ENCODE results near the gene RAVER2.
"Not testable (repeated sequence)": the region's sequence is repeated elsewhere in the genome, so short reads cannot be mapped to it uniquely, and the experiment has no call there.

The RAVER2 gene

DNA sequence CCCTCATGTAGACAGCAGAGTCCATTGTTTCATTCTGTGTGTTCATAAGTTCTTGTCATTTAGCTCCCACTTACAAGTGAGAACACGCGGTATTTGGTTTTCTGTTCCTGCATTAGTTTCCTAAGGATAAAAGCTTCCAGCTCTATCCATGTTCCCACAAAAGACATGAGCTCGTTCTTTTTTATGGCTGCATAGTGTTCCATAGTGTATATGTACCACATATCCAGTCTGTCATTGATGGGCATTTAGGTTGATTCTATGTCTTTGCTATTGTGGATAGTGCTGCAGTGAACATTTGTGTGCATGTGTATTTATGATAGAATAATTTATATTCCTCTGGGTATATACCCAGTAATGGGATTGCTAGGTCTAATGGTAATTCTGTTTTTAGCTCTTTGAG is 75.7 kb downstream of the RAVER2 start:
- not testable (repeated sequence) for DNase-seq

DNA sequence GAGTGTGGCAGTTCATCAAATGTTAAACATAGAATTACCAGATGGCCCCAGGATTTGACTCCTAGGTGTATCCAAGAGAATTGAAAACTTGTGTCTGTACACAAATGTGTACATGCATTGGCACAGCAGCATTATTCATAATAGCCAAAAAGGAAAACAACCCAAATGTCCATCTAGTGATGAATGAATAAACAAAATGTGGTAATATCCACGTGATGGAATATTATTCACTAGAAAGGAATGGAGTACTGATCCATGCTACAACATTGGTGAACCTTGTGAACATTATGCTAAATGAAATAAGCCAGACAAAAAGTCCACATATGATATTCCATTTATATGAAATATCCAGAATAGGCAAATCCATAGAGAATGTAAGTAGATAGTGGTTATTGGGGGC is 77.7 kb downstream of the RAVER2 start:
- no peak for DNase-seq

- DNase-seq = peak; percentile 73
Measured at GRCh38 chr1:64823691-64824476, 79.0 kb downstream of the RAVER2 start.

DNA sequence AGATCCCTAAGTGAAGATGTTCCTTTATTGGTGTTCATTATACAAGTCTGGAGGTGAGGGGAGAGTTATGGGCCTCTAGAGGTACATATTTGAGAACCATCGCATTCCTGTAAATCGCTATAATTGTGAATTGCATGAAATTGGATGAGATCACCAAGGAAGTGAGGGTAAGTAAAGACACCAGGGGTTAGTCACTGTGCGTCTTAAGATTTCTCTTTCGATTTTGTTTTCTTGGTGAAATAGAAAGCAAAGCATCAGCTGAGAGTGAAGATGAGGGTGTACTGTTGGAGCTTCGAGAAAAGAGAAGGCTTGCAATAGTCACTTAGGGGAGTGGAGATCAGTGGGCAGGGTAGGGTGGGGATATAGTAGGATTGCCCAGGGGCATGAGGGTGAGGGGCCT is 82.1 kb downstream of the RAVER2 start:
- DNase-seq = peak; percentile 22

DNA sequence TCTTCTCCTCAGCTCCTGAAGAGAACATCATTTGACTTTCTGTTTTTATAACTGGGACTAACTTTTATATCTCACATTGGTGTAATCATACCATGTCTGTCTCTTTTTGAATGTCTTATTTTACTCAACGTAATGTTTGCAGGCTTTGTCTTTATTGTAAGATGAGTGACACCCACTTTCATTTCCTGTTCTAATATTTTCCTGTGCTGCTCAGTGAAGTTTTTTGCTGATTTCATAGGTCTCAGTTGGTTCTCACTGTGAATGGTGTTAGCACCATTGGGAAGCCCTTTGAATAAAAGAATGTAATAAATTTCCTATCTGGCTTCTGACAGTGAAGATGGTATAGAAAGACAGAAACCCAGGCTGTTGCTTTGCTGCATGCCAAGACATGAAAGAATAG is 84.0 kb downstream of the RAVER2 start:
- DNase-seq = no peak

GRCh38 chr1:64829411-64830029 is 84.6 kb downstream of the RAVER2 start:
- DNase-seq = no peak

DNA sequence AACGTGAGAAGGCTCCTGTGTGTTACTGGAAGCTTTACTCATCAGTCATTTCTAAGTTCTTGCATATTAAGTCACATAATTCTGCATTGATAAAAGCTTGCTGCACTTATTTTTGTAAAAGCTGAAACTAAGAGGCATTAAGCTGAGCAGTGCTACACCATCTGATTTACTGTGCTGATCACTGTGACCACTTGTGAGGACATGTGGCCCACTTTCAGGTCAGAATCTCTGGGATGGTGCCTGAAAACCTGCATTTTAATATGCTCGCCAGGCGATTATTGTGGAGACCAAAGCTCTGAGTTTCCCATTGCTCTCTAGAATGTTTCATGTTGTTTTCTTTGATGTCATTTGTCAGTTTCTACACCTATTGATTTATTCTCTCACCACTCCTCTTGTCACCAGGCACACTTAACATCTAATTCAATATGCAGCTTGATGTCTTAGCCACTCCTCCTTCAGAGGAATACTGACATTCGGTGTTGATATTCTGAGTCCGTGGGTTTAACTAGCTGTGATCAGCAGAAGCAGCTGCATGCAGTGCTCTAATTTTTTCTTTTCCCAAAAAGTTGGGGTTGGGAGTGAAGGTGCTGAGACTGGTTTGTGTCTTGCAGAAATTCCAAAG is 85.3 kb downstream of the RAVER2 start:
- DNase-seq = no peak

GRCh38 chr1:64834734-64835133 is 89.9 kb downstream of the RAVER2 start:
- DNase-seq = peak; percentile 43

- DNase-seq = peak; percentile 5
Measured at GRCh38 chr1:64836802-64837201, 91.9 kb downstream of the RAVER2 start.

DNA sequence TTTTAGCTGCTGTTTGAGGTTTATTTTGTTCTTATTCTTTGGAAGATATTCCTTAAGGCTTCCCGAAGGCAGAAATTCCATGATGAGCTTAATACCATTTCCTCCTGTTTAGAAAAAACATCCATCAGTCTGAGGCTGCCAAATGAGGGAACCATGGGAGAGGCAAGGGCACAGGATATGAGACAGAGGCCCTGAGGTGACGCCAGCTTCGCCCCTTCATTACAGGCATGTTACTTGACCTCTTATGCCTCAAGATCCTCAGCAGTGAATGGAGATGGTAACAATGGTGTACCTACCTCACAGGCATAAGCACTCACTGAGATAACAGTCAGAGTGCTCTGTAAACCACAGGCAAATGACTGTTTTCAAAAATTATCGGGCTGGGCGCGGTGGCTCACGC is 93.6 kb downstream of the RAVER2 start:
- DNase-seq = no peak

- DNase-seq = no peak
Measured at GRCh38 chr1:64839261-64839660, 94.4 kb downstream of the RAVER2 start.

- no peak for DNase-seq
Measured at GRCh38 chr1:64839732-64840405, 95.0 kb downstream of the RAVER2 start.

DNA sequence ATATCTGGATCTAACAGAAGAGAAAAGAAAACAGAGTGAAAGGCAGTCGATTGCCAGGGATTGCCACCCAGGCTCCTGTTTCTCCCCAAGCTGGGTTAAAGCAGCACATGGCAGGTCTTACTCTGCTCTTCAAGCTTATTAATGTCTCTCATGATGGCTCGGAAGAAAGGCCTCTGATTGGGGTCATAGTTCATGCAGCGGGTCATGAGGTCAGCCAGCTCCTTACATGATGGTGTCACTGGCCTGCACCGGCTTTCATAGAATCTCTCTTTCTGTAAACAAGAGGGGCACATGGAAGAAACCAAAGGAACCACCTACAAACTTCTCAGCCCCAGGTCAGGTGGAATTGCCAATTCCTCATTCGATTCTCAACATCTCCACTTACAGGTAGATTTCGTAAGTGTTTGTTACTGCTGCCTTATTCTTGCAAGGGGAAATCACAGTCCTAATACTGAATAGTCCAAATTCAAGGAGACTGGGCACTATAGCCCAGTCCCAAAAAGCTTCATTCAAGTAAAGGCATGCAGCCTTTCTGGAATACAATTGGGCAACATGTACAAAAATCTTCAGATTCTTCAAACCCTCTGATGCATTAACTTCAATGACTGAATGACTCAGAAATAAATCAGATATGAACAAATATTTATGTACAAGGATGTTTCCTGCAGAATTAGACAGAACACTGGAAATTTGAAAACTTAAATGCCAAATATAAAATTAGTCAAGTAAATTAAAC is 96.6 kb downstream of the RAVER2 start:
- no peak for DNase-seq

DNA sequence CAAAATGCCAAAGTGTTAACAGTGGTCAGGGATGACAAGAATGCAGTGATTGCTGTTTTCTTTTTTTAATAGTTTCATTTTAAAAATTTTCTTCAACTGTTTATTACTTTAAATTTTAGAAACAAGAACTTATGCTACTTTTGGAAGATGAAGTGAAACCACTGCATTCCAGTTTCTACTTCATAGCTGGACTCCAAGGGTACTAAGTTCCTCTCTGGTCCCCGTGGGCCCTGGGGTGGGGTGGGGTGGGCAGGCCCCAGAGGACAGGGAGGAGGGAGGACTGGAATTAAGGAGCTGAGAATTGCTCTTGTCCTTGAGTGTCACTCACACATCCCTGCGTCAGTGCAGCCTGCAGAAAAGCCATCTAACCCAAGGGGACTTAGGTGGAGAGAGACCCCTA is 97.3 kb downstream of the RAVER2 start:
- no peak for DNase-seq

DNA sequence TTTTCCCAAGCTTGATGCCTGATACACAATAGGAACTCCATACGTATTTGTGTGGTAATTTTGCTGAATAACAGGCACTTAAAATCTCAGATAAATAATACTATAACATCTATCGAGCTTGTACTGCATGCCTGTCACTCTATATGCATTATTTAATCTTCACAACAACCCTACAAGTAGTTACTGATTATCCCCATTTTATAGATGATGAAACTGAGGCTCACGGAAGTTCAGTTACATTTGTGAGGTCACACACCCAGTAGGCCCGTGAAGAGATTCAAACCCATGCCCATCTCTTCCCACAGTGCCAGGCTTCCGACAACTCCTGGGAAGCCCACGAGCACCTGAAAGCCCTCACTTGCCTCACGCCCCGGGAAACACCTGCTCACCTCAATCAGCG is 98.8 kb downstream of the RAVER2 start:
- DNase-seq = no peak

GRCh38 chr1:64844175-64844574 is 99.3 kb downstream of the RAVER2 start:
- no peak for DNase-seq

- DNase-seq = no peak
Measured at GRCh38 chr1:64844609-64845008, 99.7 kb downstream of the RAVER2 start.

GRCh38 chr1:64845831-64846425 is 101.1 kb downstream of the RAVER2 start:
- DNase-seq = no peak

- DNase-seq = no peak
Measured at GRCh38 chr1:64846573-64847430, 101.9 kb downstream of the RAVER2 start.

DNA sequence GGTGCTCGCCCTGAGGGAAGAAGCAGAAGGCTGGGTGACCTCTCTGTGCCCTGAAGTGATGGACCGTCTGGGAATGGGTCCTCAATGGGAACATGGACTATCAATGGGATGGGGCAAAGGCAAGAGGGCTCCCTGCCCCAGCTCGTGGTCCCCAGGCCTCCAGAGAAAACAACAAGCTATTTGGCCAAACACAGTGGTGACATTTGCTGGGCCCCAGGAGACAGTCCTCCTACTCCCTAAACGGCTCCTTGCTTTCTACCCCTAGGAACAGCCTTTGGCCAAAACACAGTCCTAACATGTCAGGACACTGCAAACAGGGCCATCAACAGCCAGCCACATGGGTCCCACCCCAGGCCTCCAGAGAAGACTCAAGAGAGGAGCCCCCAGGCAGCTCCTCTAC is 102.8 kb downstream of the RAVER2 start:
- DNase-seq = no peak

GRCh38 chr1:64848136-64848535 is 103.3 kb downstream of the RAVER2 start:
- no peak for DNase-seq

DNA sequence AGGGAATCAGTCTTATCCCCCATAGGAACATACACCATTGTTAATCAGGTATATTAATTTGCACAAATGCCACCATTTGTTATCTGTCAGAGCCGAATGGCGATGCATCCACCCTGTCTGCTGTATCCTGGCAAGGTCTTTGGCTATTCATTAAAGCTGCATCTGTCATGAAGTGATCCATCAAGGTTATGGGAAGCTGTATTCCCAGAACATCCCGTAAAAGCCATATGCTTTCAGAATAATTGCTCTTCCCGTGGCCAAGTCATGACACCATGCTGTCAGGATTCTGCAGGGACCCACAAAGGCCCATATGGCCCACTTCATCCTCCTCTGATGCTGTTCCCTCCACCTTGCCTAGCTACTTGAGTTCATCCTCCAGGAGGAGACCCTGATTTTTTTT is 103.9 kb downstream of the RAVER2 start:
- no peak for DNase-seq

All from fibroblast of skin of right biceps (primary cell).